ENCODE results near the gene TMEM273.

The TMEM273 gene

GRCh38 chr10:49113741-49114141 lies 74.5 kb downstream of the TMEM273 start:
- Histone ChIP-seq H3K4me3 (ENCODE audit: low read length) (no peak overlapping the region), H3K27me3 (ENCODE audit: control insufficient read depth, insufficient read depth, low read length) (peaks cover 28% of the 10 kb centered on the region), H3K9me3 (ENCODE audit: control insufficient read depth, low read length) (no peaks in the 10 kb centered on the region), H3K9ac (ENCODE audit: low read length) (no peak overlapping the region), H3K4me1 (ENCODE audit: control insufficient read depth, insufficient read depth, low read length) (no peaks in the 10 kb centered on the region), H3K36me3 (ENCODE audit: control insufficient read depth, insufficient read depth, low read length) (no peaks in the 10 kb centered on the region)

GRCh38 chr10:49112851-49113250 lies 75.3 kb downstream of the TMEM273 start:
- no peak overlapping the region for H3K4me3 ChIP-seq (ENCODE audit: low read length)
- H3K4me1 ChIP-seq (ENCODE audit: control insufficient read depth, insufficient read depth, low read length): no peaks in the 10 kb centered on the region
- no peaks in the 10 kb centered on the region for H3K9me3 ChIP-seq (ENCODE audit: control insufficient read depth, low read length)
- no peak overlapping the region for H3K9ac ChIP-seq (ENCODE audit: low read length)
- H3K27me3 ChIP-seq (ENCODE audit: control insufficient read depth, insufficient read depth, low read length): peaks cover 28% of the 10 kb centered on the region
- no peaks in the 10 kb centered on the region for H3K36me3 ChIP-seq (ENCODE audit: control insufficient read depth, insufficient read depth, low read length)

- H3K9ac ChIP-seq (ENCODE audit: low read length): no peak overlapping the region
- no peak overlapping the region for H3K4me3 ChIP-seq (ENCODE audit: low read length)
- H3K36me3 ChIP-seq (ENCODE audit: control insufficient read depth, insufficient read depth, low read length): no peaks in the 10 kb centered on the region
- H3K9me3 ChIP-seq (ENCODE audit: control insufficient read depth, low read length): no peaks in the 10 kb centered on the region
- peaks cover 25% of the 10 kb centered on the region for H3K27me3 ChIP-seq (ENCODE audit: control insufficient read depth, insufficient read depth, low read length)
- no peaks in the 10 kb centered on the region for H3K4me1 ChIP-seq (ENCODE audit: control insufficient read depth, insufficient read depth, low read length)
These were observed 76.1 kb downstream of the TMEM273 start for GRCh38 chr10:49112098-49112497.

- no peak overlapping the region for H3K9ac ChIP-seq (ENCODE audit: low read length)
- no peak overlapping the region for H3K4me3 ChIP-seq (ENCODE audit: low read length)
- no peaks in the 10 kb centered on the region for H3K4me1 ChIP-seq (ENCODE audit: control insufficient read depth, insufficient read depth, low read length)
- no peaks in the 10 kb centered on the region for H3K36me3 ChIP-seq (ENCODE audit: control insufficient read depth, insufficient read depth, low read length)
- H3K9me3 ChIP-seq (ENCODE audit: control insufficient read depth, low read length): no peaks in the 10 kb centered on the region
- peaks cover 21% of the 10 kb centered on the region for H3K27me3 ChIP-seq (ENCODE audit: control insufficient read depth, insufficient read depth, low read length)
These were observed 76.9 kb downstream of the TMEM273 start for GRCh38 chr10:49111320-49111698.

- no peak overlapping the region for H3K4me3 ChIP-seq (ENCODE audit: low read length)
- no peak overlapping the region for H3K9ac ChIP-seq (ENCODE audit: low read length)
- no peaks in the 10 kb centered on the region for H3K4me1 ChIP-seq (ENCODE audit: control insufficient read depth, insufficient read depth, low read length)
- no peaks in the 10 kb centered on the region for H3K9me3 ChIP-seq (ENCODE audit: control insufficient read depth, low read length)
- peaks cover 16% of the 10 kb centered on the region for H3K27me3 ChIP-seq (ENCODE audit: control insufficient read depth, insufficient read depth, low read length)
- H3K36me3 ChIP-seq (ENCODE audit: control insufficient read depth, insufficient read depth, low read length): no peaks in the 10 kb centered on the region
These were observed 77.4 kb downstream of the TMEM273 start for GRCh38 chr10:49110684-49111319.

GRCh38 chr10:49109669-49110340 lies 78.4 kb downstream of the TMEM273 start:
- Histone ChIP-seq H3K27me3 (ENCODE audit: control insufficient read depth, insufficient read depth, low read length) (peaks cover 11% of the 10 kb centered on the region), H3K9ac (ENCODE audit: low read length) (no peak overlapping the region), H3K4me3 (ENCODE audit: low read length) (no peak overlapping the region), H3K9me3 (ENCODE audit: control insufficient read depth, low read length) (no peaks in the 10 kb centered on the region), H3K36me3 (ENCODE audit: control insufficient read depth, insufficient read depth, low read length) (no peaks in the 10 kb centered on the region), H3K4me1 (ENCODE audit: control insufficient read depth, insufficient read depth, low read length) (no peaks in the 10 kb centered on the region)

GRCh38 chr10:49108656-49109055 lies 79.5 kb downstream of the TMEM273 start:
- H3K4me1 ChIP-seq (ENCODE audit: control insufficient read depth, insufficient read depth, low read length): no peaks in the 10 kb centered on the region
- no peaks in the 10 kb centered on the region for H3K36me3 ChIP-seq (ENCODE audit: control insufficient read depth, insufficient read depth, low read length)
- H3K9me3 ChIP-seq (ENCODE audit: control insufficient read depth, low read length): no peaks in the 10 kb centered on the region
- no peak overlapping the region for H3K4me3 ChIP-seq (ENCODE audit: low read length)
- no peak overlapping the region for H3K9ac ChIP-seq (ENCODE audit: low read length)
- H3K27me3 ChIP-seq (ENCODE audit: control insufficient read depth, insufficient read depth, low read length): peaks cover 2% of the 10 kb centered on the region

- Histone ChIP-seq H3K27me3 (ENCODE audit: control insufficient read depth, insufficient read depth, low read length) (peaks cover 2% of the 10 kb centered on the region), H3K4me1 (ENCODE audit: control insufficient read depth, insufficient read depth, low read length) (no peaks in the 10 kb centered on the region), H3K9ac (ENCODE audit: low read length) (no peak overlapping the region), H3K4me3 (ENCODE audit: low read length) (no peak overlapping the region), H3K9me3 (ENCODE audit: control insufficient read depth, low read length) (no peaks in the 10 kb centered on the region), H3K36me3 (ENCODE audit: control insufficient read depth, insufficient read depth, low read length) (no peaks in the 10 kb centered on the region)
These were observed 80.3 kb downstream of the TMEM273 start for GRCh38 chr10:49107887-49108267.

- H3K4me3 ChIP-seq (ENCODE audit: low read length): no peak overlapping the region
- H3K4me1 ChIP-seq (ENCODE audit: control insufficient read depth, insufficient read depth, low read length): no peaks in the 10 kb centered on the region
- no peaks in the 10 kb centered on the region for H3K9me3 ChIP-seq (ENCODE audit: control insufficient read depth, low read length)
- H3K27me3 ChIP-seq (ENCODE audit: control insufficient read depth, insufficient read depth, low read length): peaks cover 2% of the 10 kb centered on the region
- H3K9ac ChIP-seq (ENCODE audit: low read length): no peak overlapping the region
- no peaks in the 10 kb centered on the region for H3K36me3 ChIP-seq (ENCODE audit: control insufficient read depth, insufficient read depth, low read length)
These were observed 80.9 kb downstream of the TMEM273 start for GRCh38 chr10:49107111-49107886.

GRCh38 chr10:49106451-49106850 lies 81.7 kb downstream of the TMEM273 start:
- H3K9me3 ChIP-seq (ENCODE audit: control insufficient read depth, low read length): no peaks in the 10 kb centered on the region
- no peaks in the 10 kb centered on the region for H3K4me1 ChIP-seq (ENCODE audit: control insufficient read depth, insufficient read depth, low read length)
- no peak overlapping the region for H3K9ac ChIP-seq (ENCODE audit: low read length)

GRCh38 chr10:49105076-49105475 lies 83.1 kb downstream of the TMEM273 start:
- Histone ChIP-seq H3K4me3 (ENCODE audit: low read length) (no peak overlapping the region), H3K36me3 (ENCODE audit: control insufficient read depth, insufficient read depth, low read length) (no peaks in the 10 kb centered on the region), H3K9ac (ENCODE audit: low read length) (no peak overlapping the region), H3K9me3 (ENCODE audit: control insufficient read depth, low read length) (no peaks in the 10 kb centered on the region), H3K27me3 (ENCODE audit: control insufficient read depth, insufficient read depth, low read length) (no peaks in the 10 kb centered on the region), H3K4me1 (ENCODE audit: control insufficient read depth, insufficient read depth, low read length) (no peaks in the 10 kb centered on the region)

More at GRCh38 chr10:49106451-49106850, 81.7 kb downstream of the TMEM273 start:
- Histone ChIP-seq H3K36me3 (ENCODE audit: control insufficient read depth, insufficient read depth, low read length) (no peaks in the 10 kb centered on the region), H3K27me3 (ENCODE audit: control insufficient read depth, insufficient read depth, low read length) (peaks cover 2% of the 10 kb centered on the region), H3K4me3 (ENCODE audit: low read length) (no peak overlapping the region)
